Suprapubic skin (tissue), 4 donors: ENCODE data around the gene ERCC1. TPM values are rescaled to one million over a fixed set of nuclear protein-coding genes. Genes with fewer than 3 reads are reported as not detected.
"Not testable (repeated sequence)": the region's sequence is repeated elsewhere in the genome, so short reads cannot be mapped to it uniquely, and the experiment has no call there.

Experiments used
- DNase-seq, 2 donors: peaks; one replicate each; pipeline ENCODE4 v3.0.0-alpha.2; 2019; ENCODE audit warnings: low spot score in 2 of 2
- H3K27ac ChIP-seq: fragments of 200-600 bp; sonication (generic); one replicate; pipeline ENCODE4 v1.5.1; 2019
- H3K27me3 ChIP-seq: fragments of 200-600 bp; sonication (generic); one replicate; pipeline ENCODE4 v1.5.1; 2019
- H3K36me3 ChIP-seq: fragments of 200-600 bp; sonication (generic); one replicate; pipeline ENCODE4 v1.5.1; 2019
- H3K4me1 ChIP-seq: fragments of 200-600 bp; sonication (generic); one replicate; pipeline ENCODE4 v1.5.1; 2019
- H3K4me3 ChIP-seq: fragments of 200-600 bp; sonication (generic); one replicate; pipeline ENCODE4 v1.5.1; 2019; ENCODE audit warnings: mild to moderate bottlenecking
- H3K9me3 ChIP-seq: fragments of 200-600 bp; sonication (generic); one replicate; pipeline ENCODE4 v1.5.1; 2019
- CTCF ChIP-seq, 2 donors: fragments of 200-600 bp in 1 of 2; fragments of 450-650 bp in 1 of 2; sonication (generic) in 1 of 2; IDR thresholded peaks; one replicate each; pipeline ENCODE4 v1.5.1; 2016 to 2019; ENCODE audit warnings: antibody characterized with exemption in 2 of 2, mild to moderate bottlenecking in 1 of 2, moderate library complexity in 1 of 2
- EP300 ChIP-seq: sonication (generic); formaldehyde crosslinking; IDR thresholded peaks from one replicate; pipeline ENCODE4 v1.6.1; 2017; ENCODE audit warnings: antibody characterized with exemption
- POLR2A ChIP-seq, 2 donors: fragments of 450-650 bp; IDR thresholded peaks; one replicate each; pipeline ENCODE4 v1.6.1; 2017; ENCODE audit warnings: antibody characterized with exemption in 2 of 2, mild to moderate bottlenecking in 2 of 2, moderate library complexity in 2 of 2
- POLR2AphosphoS5 ChIP-seq, 3 donors: sonication (generic); formaldehyde crosslinking; IDR thresholded peaks; one replicate each; pipeline ENCODE4 v1.6.1; 2017; ENCODE audit warnings: antibody characterized with exemption in 3 of 3
- WGBS: methylation state at CpG from one replicate; pipeline ENCODE4 v1.1.5; 2018; 5-methylcytosine and 5-hydroxymethylcytosine counted together
- total RNA-seq, 4 donors: library from RNA; depleted of rRNA; stranded (reverse); fragments of >200 nt; gene quantifications; one replicate each; pipeline ENCODE4 v1.1.0, GENCODE V29; 2016

The ERCC1 gene
- total RNA-seq, 4 donors from 2014 or later: 102 to 120 (median 106) TPM

- WGBS: 79% methylated on average over 7 of the region's 8 CpGs
- TF ChIP-seq POLR2A (IDR thresholded peaks at IDR 0.05) (no peak), POLR2AphosphoS5 (IDR thresholded peaks at IDR 0.05) (no peak), CTCF (IDR thresholded peaks at IDR 0.05) (no peak), EP300 (no peak)
- Histone ChIP-seq H3K4me1 (peaks cover 41% of the 10 kb centered on the region), H3K27me3 (no peaks in the 10 kb centered on the region), H3K9me3 (no peaks in the 10 kb centered on the region), H3K36me3 (peaks cover 30% of the 10 kb centered on the region), H3K27ac (no peak overlapping the region), H3K4me3 (no peak overlapping the region)
- DNase-seq: no peak
Observed at GRCh38 chr19:45408121-45408520, 15.6 kb downstream of the ERCC1 start.

- not testable (repeated sequence) for H3K4me3 ChIP-seq, H3K27ac ChIP-seq, DNase-seq, H3K27me3 ChIP-seq, H3K9me3 ChIP-seq
- WGBS: 69% methylated on average over 5 of the region's 5 CpGs
- peaks cover 46% of the 10 kb centered on the region for H3K4me1 ChIP-seq
- peaks cover 25% of the 10 kb centered on the region for H3K36me3 ChIP-seq
Observed at GRCh38 chr19:45407585-45407984, 16.1 kb downstream of the ERCC1 start.

GRCh38 chr19:45407091-45407375 lies 16.7 kb downstream of the ERCC1 start:
- peak overlapping the region; percentile 96 for H3K27ac ChIP-seq

GRCh38 chr19:45406226-45407090 lies 17.3 kb downstream of the ERCC1 start, which contains the start of gene POLR1G:
Gene POLR1G, plus strand, starts transcription at chr19:45406644. Its CDS starts 53 bp downstream, at chr19:45406697.
- peaks cover 15% of the 10 kb centered on the region for H3K36me3 ChIP-seq
- peak within 1 kb of the TSS; percentile 68 for H3K4me3 ChIP-seq
- no peaks in the 10 kb centered on the region for H3K27me3 ChIP-seq
- peaks cover 57% of the 10 kb centered on the region for H3K4me1 ChIP-seq
- no peaks in the 10 kb centered on the region for H3K9me3 ChIP-seq
- WGBS: under 1% methylated on average over 47 of the region's 51 CpGs
- H3K27ac ChIP-seq: peak within 1 kb of the TSS; percentile 96
- peak; percentile 88 to 91 for DNase-seq
- no peak for TF ChIP-seq POLR2A (IDR thresholded peaks at IDR 0.05)
- TF ChIP-seq POLR2AphosphoS5 (IDR thresholded peaks at IDR 0.05): peak in 1 of 3 donors; percentile 72

More at GRCh38 chr19:45407091-45407375, 16.7 kb downstream of the ERCC1 start:
- no peaks in the 10 kb centered on the region for H3K9me3 ChIP-seq
- TF ChIP-seq EP300 (no peak), POLR2A (IDR thresholded peaks at IDR 0.05) (no peak), POLR2AphosphoS5 (IDR thresholded peaks at IDR 0.05) (no peak), CTCF (IDR thresholded peaks at IDR 0.05) (no peak)
- peaks cover 20% of the 10 kb centered on the region for H3K36me3 ChIP-seq
- WGBS: under 1% methylated on average over 10 of the region's 10 CpGs
- peak overlapping the region; percentile 68 for H3K4me3 ChIP-seq
- no peaks in the 10 kb centered on the region for H3K27me3 ChIP-seq
- peaks cover 52% of the 10 kb centered on the region for H3K4me1 ChIP-seq
- no peak for DNase-seq

- TF ChIP-seq CTCF (IDR thresholded peaks at IDR 0.05): no peak
- peak in 2 of 3 donors; percentile 5 to 64 for TF ChIP-seq POLR2AphosphoS5 (IDR thresholded peaks at IDR 0.05)
- no peak for TF ChIP-seq POLR2A (IDR thresholded peaks at IDR 0.05)
- no peaks in the 10 kb centered on the region for H3K27me3 ChIP-seq
- under 1% methylated on average over 33 of the region's 48 CpGs for WGBS
- no peaks in the 10 kb centered on the region for H3K9me3 ChIP-seq
- DNase-seq: peak; percentile 95 to 96
- peak overlapping the region; percentile 68 for H3K4me3 ChIP-seq
- H3K27ac ChIP-seq: peak overlapping the region; percentile 96
- H3K36me3 ChIP-seq: peaks cover 9% of the 10 kb centered on the region
- peaks cover 63% of the 10 kb centered on the region for H3K4me1 ChIP-seq
Observed at GRCh38 chr19:45405435-45406225, 18.1 kb downstream of the ERCC1 start.
